Gastrocnemius medialis (tissue), 4 donors: ENCODE measurements around the gene THAP4. TPM values are rescaled to one million over a fixed set of nuclear protein-coding genes. Genes with fewer than 3 reads are reported as not detected.

ENCODE experiments used
- ATAC-seq, 2 donors: fragments of 150-250 bp; one replicate each; pipeline ENCODE4 v1.9.1; 2016
- DNase-seq, 2 donors: peaks; one replicate each; pipeline ENCODE4 v3.0.0-alpha.2; 2019
- H3K27ac ChIP-seq, 4 donors: fragments of 200-600 bp; sonication (generic); 1 replicate in 1 of 4; 2 replicates in 3 of 4; pipeline ENCODE4 v1.5.1; 2016 to 2018; ENCODE audit warnings: mild to moderate bottlenecking in 2 of 4, moderate library complexity in 1 of 4
- H3K27me3 ChIP-seq, 3 donors: fragments of 200-600 bp; sonication (generic) in 2 of 3; 1 replicate in 1 of 3; 2 replicates in 2 of 3; pipeline versions ENCODE4 v1.5.1 to v1.6.0; 2016 to 2019; ENCODE audit warnings: mild to moderate bottlenecking in 1 of 3, moderate library complexity in 1 of 3
- H3K36me3 ChIP-seq, 2 donors: fragments of 200-600 bp; sonication (generic) in 1 of 2; one replicate each; pipeline ENCODE4 v1.5.1; 2017 to 2018
- H3K4me1 ChIP-seq, 2 donors: fragments of 200-600 bp; sonication (generic) in 1 of 2; one replicate each; pipeline ENCODE4 v1.5.1; 2016 to 2017; ENCODE audit warnings: mild to moderate bottlenecking in 2 of 2
- H3K4me3 ChIP-seq, 4 donors: fragments of 200-600 bp; sonication (generic) in 3 of 4; 1 replicate in 1 of 4; 2 replicates in 3 of 4; pipeline ENCODE4 v1.5.1; 2016 to 2019; ENCODE audit warnings: mild to moderate bottlenecking in 2 of 4
- H3K9me3 ChIP-seq, 3 donors: fragments of 200-600 bp; sonication (generic) in 2 of 3; 1 replicate in 1 of 3; 2 replicates in 2 of 3; pipeline ENCODE4 v1.5.1; 2016 to 2019
- CTCF ChIP-seq, 5 experiments: fragments of 450-650 bp in 3 of 5; fragments of 200-600 bp in 2 of 5; sonication (generic) in 2 of 5; IDR thresholded peaks in 4 of 5; conservative IDR thresholded peaks in 1 of 5; 1 replicate in 4 of 5; 2 replicates in 1 of 5; pipeline ENCODE4 v1.5.1; 2016 to 2019; ENCODE audit warnings: antibody characterized with exemption in 5 of 5, mild to moderate bottlenecking in 3 of 5, moderate library complexity in 3 of 5
- POLR2A ChIP-seq, 2 donors: fragments of 450-650 bp; IDR thresholded peaks; one replicate each; pipeline ENCODE4 v1.6.1; 2017; ENCODE audit warnings: antibody characterized with exemption in 2 of 2, mild to moderate bottlenecking in 2 of 2, moderate library complexity in 2 of 2
- in situ Hi-C, 4 donors: fragments of 200-750 bp; cut with MboI; loops; one replicate each; pipeline versions ENCODE4 v1.15.0 to v1.8.0; 2017; ENCODE audit warnings: low sequenced_read_pairs in 4 of 4
- intact Hi-C: fragments of 100-400 bp; cut with DNase I; formaldehyde crosslinking; loops from one replicate; pipeline ENCODE4 v1.15.1; 2023; ENCODE audit warnings: low total_unique reads
- total RNA-seq, 4 donors: library from RNA; depleted of rRNA; stranded (reverse); fragments of >200 nt; gene quantifications; one replicate each; pipeline versions ENCODE4 v1.1.0 to v1.2.3, GENCODE V29; 2016

Gene THAP4
- total RNA-seq, 4 donors from 2014 or later, result 71.3 to 83.3 (median 79.9) TPM

- peaks cover 28 to 39% of the 10 kb centered on the region in 2 donors for H3K4me1 ChIP-seq
- H3K27ac ChIP-seq, result peak overlapping the region; percentile 92 to 100 (median 98)
- DNase-seq (no peak), ATAC-seq (no peak)
- peak overlapping the region; percentile 73 to 94 (median 89) for H3K4me3 ChIP-seq
- in situ Hi-C loops (no loop called here), intact Hi-C loops (loop anchor here (2.0 to 10.0 kb wide), 4 partner anchors 19 to 1051 kb away; partner anchors contain the start of genes CAPN10, FARP2 and STK25)
- TF ChIP-seq CTCF (IDR thresholded peaks at IDR 0.05 in 4 of 5, conservative IDR thresholded peaks at IDR 0.05 in 1 of 5), result no peak
- no peak for TF ChIP-seq POLR2A (IDR thresholded peaks at IDR 0.05)
- H3K27me3 ChIP-seq, result no peaks in the 10 kb centered on the region
- H3K9me3 ChIP-seq, result no peaks in the 10 kb centered on the region
- peaks cover 0 to 41% of the 10 kb centered on the region in 2 donors for H3K36me3 ChIP-seq
These were observed 1.2 kb downstream of the THAP4 start for GRCh38 chr2:241635756-241636155.

- TF ChIP-seq POLR2A (IDR thresholded peaks at IDR 0.05), result no peak
- no peak for TF ChIP-seq CTCF (IDR thresholded peaks at IDR 0.05 in 4 of 5, conservative IDR thresholded peaks at IDR 0.05 in 1 of 5)
- H3K27me3 ChIP-seq, result no peaks in the 10 kb centered on the region
- intact Hi-C loops (loop anchor here (10.0 kb wide), 2 partner anchors 279 to 1049 kb away; partner anchors contain the start of genes CAPN10 and FARP2), in situ Hi-C loops (no loop called here)
- no peak overlapping the region for H3K27ac ChIP-seq
- DNase-seq (no peak), ATAC-seq (no peak)
- peaks cover 13 to 19% of the 10 kb centered on the region in 2 donors for H3K4me1 ChIP-seq
- H3K4me3 ChIP-seq, result no peak overlapping the region
- peaks cover 0 to 33% of the 10 kb centered on the region in 2 donors for H3K36me3 ChIP-seq
- no peaks in the 10 kb centered on the region for H3K9me3 ChIP-seq
These were observed 3.4 kb downstream of the THAP4 start for GRCh38 chr2:241633561-241633960.

- ATAC-seq (no peak), DNase-seq (no peak)
- Histone ChIP-seq H3K9me3 (no peaks in the 10 kb centered on the region), H3K27ac (no peak overlapping the region), H3K27me3 (no peaks in the 10 kb centered on the region), H3K4me3 (no peak overlapping the region), H3K4me1 (peaks cover 8 to 14% of the 10 kb centered on the region in 2 donors), H3K36me3 (peaks cover 0 to 33% of the 10 kb centered on the region in 2 donors)
- intact Hi-C loops, result loop anchor here (10.0 kb wide), 2 partner anchors 278 to 1048 kb away; partner anchors contain the start of genes CAPN10 and FARP2
- TF ChIP-seq CTCF (IDR thresholded peaks at IDR 0.05 in 4 of 5, conservative IDR thresholded peaks at IDR 0.05 in 1 of 5) (no peak), POLR2A (IDR thresholded peaks at IDR 0.05) (no peak)
- in situ Hi-C loops, result no loop called here
These were observed 4.3 kb downstream of the THAP4 start for GRCh38 chr2:241632478-241633325.

GRCh38 chr2:241629762-241630435, 7.1 kb downstream of the THAP4 start:
- intact Hi-C loops (loop anchor here (10.0 kb wide), 2 partner anchors 275 to 1045 kb away; partner anchors contain the start of genes CAPN10 and FARP2), in situ Hi-C loops (no loop called here)
- ATAC-seq (no peak), DNase-seq (no peak)
- H3K4me1 ChIP-seq, result peaks cover 0 to 10% of the 10 kb centered on the region in 2 donors
- H3K9me3 ChIP-seq, result no peaks in the 10 kb centered on the region
- no peaks in the 10 kb centered on the region for H3K27me3 ChIP-seq
- peaks cover 0 to 33% of the 10 kb centered on the region in 2 donors for H3K36me3 ChIP-seq
- H3K4me3 ChIP-seq, result no peak overlapping the region
- TF ChIP-seq CTCF (IDR thresholded peaks at IDR 0.05 in 4 of 5, conservative IDR thresholded peaks at IDR 0.05 in 1 of 5) (no peak), POLR2A (IDR thresholded peaks at IDR 0.05) (no peak)
- H3K27ac ChIP-seq, result no peak overlapping the region
